H9 (cell line): ENCODE measurements around the gene ARFGEF3. TPM values are rescaled to one million over a fixed set of nuclear protein-coding genes. Genes with fewer than 3 reads are reported as not detected.

Experiments
- DNase-seq: peaks from one replicate; pipeline ENCODE4 v3.0.0-alpha.2; 2017
- H2AFZ ChIP-seq: one replicate; pipeline ENCODE4 v1.6.1; 2013; ENCODE audit warnings: mild to moderate bottlenecking, low read length, control low read depth, moderate library complexity
- H2AK5ac ChIP-seq: 2 replicates; pipeline ENCODE4 v1.6.1; 2013; ENCODE audit warnings: low read length, control low read depth, mixed read lengths; ENCODE audit not compliant: insufficient read length
- H2BK120ac ChIP-seq: one replicate; pipeline ENCODE4 v1.6.1; 2013; ENCODE audit warnings: low read depth, mild to moderate bottlenecking, low read length, control low read depth, inconsistent platforms; ENCODE audit not compliant: poor library complexity, severe bottlenecking
- H2BK12ac ChIP-seq: 2 replicates; pipeline ENCODE4 v1.6.1; 2013; ENCODE audit warnings: low read length, control low read depth, mixed read lengths, low read depth; ENCODE audit not compliant: insufficient read length
- H2BK15ac ChIP-seq: 2 replicates; pipeline ENCODE4 v1.6.1; 2013; ENCODE audit warnings: low read depth, low read length, control low read depth
- H2BK20ac ChIP-seq: one replicate; pipeline ENCODE4 v1.6.1; 2013; ENCODE audit warnings: low read depth, mild to moderate bottlenecking, low read length, control low read depth, inconsistent platforms; ENCODE audit not compliant: poor library complexity, severe bottlenecking
- H2BK5ac ChIP-seq: 2 replicates; pipeline ENCODE4 v1.6.1; 2013; ENCODE audit warnings: low read length, control low read depth, mixed read lengths; ENCODE audit not compliant: insufficient read length
- H3K14ac ChIP-seq: 2 replicates; pipeline ENCODE4 v1.6.1; 2013; ENCODE audit warnings: low read length, control low read depth; ENCODE audit not compliant: insufficient read depth
- H3K18ac ChIP-seq: 2 replicates; pipeline ENCODE4 v1.6.1; 2013; ENCODE audit warnings: low read depth, mild to moderate bottlenecking, mixed read lengths, low read length, control low read depth; ENCODE audit not compliant: insufficient read length
- H3K23ac ChIP-seq: 2 replicates; pipeline ENCODE4 v1.6.1; 2013; ENCODE audit warnings: low read length, control low read depth, mixed read lengths, low read depth; ENCODE audit not compliant: insufficient read length
- H3K23me2 ChIP-seq: 2 replicates; pipeline ENCODE4 v1.6.1; 2013; ENCODE audit warnings: low read depth, mild to moderate bottlenecking, mixed read lengths, low read length, control low read depth; ENCODE audit not compliant: insufficient read length, poor library complexity, severe bottlenecking
- H3K27ac ChIP-seq: 2 replicates; pipeline ENCODE4 v1.5.1; 2013; ENCODE audit warnings: low read length, control low read depth, mixed read lengths, low read depth; ENCODE audit not compliant: insufficient read length
- H3K27me3 ChIP-seq: 2 replicates; pipeline ENCODE4 v1.6.1; 2013; ENCODE audit warnings: low read length, control low read depth, inconsistent platforms; ENCODE audit not compliant: insufficient read depth
- H3K4ac ChIP-seq: 2 replicates; pipeline ENCODE4 v1.6.1; 2013; ENCODE audit warnings: low read depth, mild to moderate bottlenecking, control low read depth, inconsistent platforms, low read length, moderate library complexity
- H3K4me1 ChIP-seq: 2 replicates; pipeline ENCODE4 v1.6.1; 2013; ENCODE audit warnings: low read length, control low read depth, inconsistent platforms; ENCODE audit not compliant: insufficient read depth
- H3K4me2 ChIP-seq: 2 replicates; pipeline ENCODE4 v1.6.1; 2013; ENCODE audit warnings: low read length, control low read depth, mixed read lengths; ENCODE audit not compliant: insufficient read length, insufficient read depth
- H3K56ac ChIP-seq: 2 replicates; pipeline ENCODE4 v1.6.1; 2013; ENCODE audit warnings: low read depth, mild to moderate bottlenecking, mixed read lengths, low read length, control low read depth; ENCODE audit not compliant: insufficient read length
- H3K79me1 ChIP-seq: 2 replicates; pipeline ENCODE4 v1.6.1; 2013; ENCODE audit warnings: low read depth, mild to moderate bottlenecking, moderate library complexity, low read length, control low read depth, inconsistent platforms; ENCODE audit not compliant: insufficient read depth, poor library complexity, severe bottlenecking
- H3K79me2 ChIP-seq: 2 replicates; pipeline ENCODE4 v1.6.1; 2013; ENCODE audit warnings: low read length, control low read depth, inconsistent platforms; ENCODE audit not compliant: insufficient read depth
- H3K9ac ChIP-seq: 2 replicates; pipeline ENCODE4 v1.6.1; 2013; ENCODE audit warnings: low read length, control low read depth, mixed read lengths; ENCODE audit not compliant: insufficient read length; ENCODE audit errors: extremely low read depth
- H3K9me3 ChIP-seq: one replicate; pipeline ENCODE4 v1.6.1; 2013; ENCODE audit warnings: low read depth, low read length, inconsistent platforms; ENCODE audit not compliant: control insufficient read depth
- H3T11ph ChIP-seq: one replicate; pipeline ENCODE4 v1.6.1; 2013; ENCODE audit warnings: mild to moderate bottlenecking, low read length, control low read depth, inconsistent platforms
- H4K20me1 ChIP-seq: one replicate; pipeline ENCODE4 v1.6.1; 2013; ENCODE audit not compliant: control insufficient read depth, insufficient read length, insufficient read depth
- H4K5ac ChIP-seq: 2 replicates; pipeline ENCODE4 v1.6.1; 2013; ENCODE audit warnings: low read depth, mild to moderate bottlenecking, mixed read lengths, low read length, control low read depth; ENCODE audit not compliant: insufficient read length
- H4K8ac ChIP-seq: replicated peaks from 2 replicates; pipeline ENCODE4 v1.6.1; 2013; ENCODE audit warnings: low read length, control low read depth, mixed read lengths, low read depth; ENCODE audit not compliant: insufficient read length
- H4K91ac ChIP-seq: 2 replicates; pipeline ENCODE4 v1.6.1; 2013; ENCODE audit warnings: low read depth, mild to moderate bottlenecking, moderate library complexity, mixed read lengths, low read length, control low read depth; ENCODE audit not compliant: insufficient read length
- H3K27ac Mint-ChIP-seq, 3 experiments: 2 replicates in 2 of 3; 3 replicates in 1 of 3; pipeline ENCODE4 v1.8.0; 2020 to 2021; ENCODE audit warnings: mixed read lengths in 3 of 3, mild to moderate bottlenecking in 1 of 3, moderate library complexity in 1 of 3
- H3K27me3 Mint-ChIP-seq: 2 replicates; pipeline ENCODE4 v1.8.0; 2021; ENCODE audit warnings: low read depth, mild to moderate bottlenecking, moderate library complexity, mixed read lengths
- H3K36me3 Mint-ChIP-seq, 3 experiments: 2 replicates in 2 of 3; 3 replicates in 1 of 3; pipeline ENCODE4 v1.8.0; 2020 to 2021; ENCODE audit warnings: low read depth in 3 of 3, mixed read lengths in 3 of 3; ENCODE audit not compliant: insufficient read depth in 1 of 3
- H3K4me1 Mint-ChIP-seq, 2 experiments: 2 replicates each; pipeline ENCODE4 v1.8.0; 2020; ENCODE audit warnings: mixed read lengths in 2 of 2
- H3K4me3 Mint-ChIP-seq, 2 experiments: 2 replicates in 1 of 2; 3 replicates in 1 of 2; pipeline ENCODE4 v1.8.0; 2020 to 2021; ENCODE audit warnings: mild to moderate bottlenecking in 2 of 2, mixed read lengths in 2 of 2, moderate library complexity in 1 of 2
- H3K9me3 Mint-ChIP-seq, 2 experiments: 2 replicates in 1 of 2; 3 replicates in 1 of 2; pipeline ENCODE4 v1.8.0; 2020; ENCODE audit warnings: mild to moderate bottlenecking in 2 of 2, mixed read lengths in 2 of 2, moderate library complexity in 1 of 2
- WGBS: extraction: QIAGEN DNeasy Blood & Tissue Kit; methylation state at CpG from one replicate; pipeline ENCODE4 v1.1.7; 2013; ENCODE audit warnings: missing lambda C conversion rate, low lambda C conversion rate, mixed read lengths; ENCODE audit not compliant: insufficient read length; ENCODE audit errors: extremely low coverage; 5-methylcytosine and 5-hydroxymethylcytosine counted together
- total RNA-seq: library from RNA; stranded (reverse); gene quantifications from 2 replicates; pipeline ENCODE4 v1.2.1, GENCODE V29; 2021
- TF ChIP-seq, protein P1 (sequence below): fragments of 200-600 bp; sonication (generic); conservative IDR thresholded peaks from 3 replicates; pipeline ENCODE4 v1.8.0; 2021; ENCODE audit warnings: antibody characterized with exemption, mild to moderate bottlenecking

Gene ARFGEF3
- total RNA-seq, 1 experiment from 2014 or later: 13.7 TPM

DNA sequence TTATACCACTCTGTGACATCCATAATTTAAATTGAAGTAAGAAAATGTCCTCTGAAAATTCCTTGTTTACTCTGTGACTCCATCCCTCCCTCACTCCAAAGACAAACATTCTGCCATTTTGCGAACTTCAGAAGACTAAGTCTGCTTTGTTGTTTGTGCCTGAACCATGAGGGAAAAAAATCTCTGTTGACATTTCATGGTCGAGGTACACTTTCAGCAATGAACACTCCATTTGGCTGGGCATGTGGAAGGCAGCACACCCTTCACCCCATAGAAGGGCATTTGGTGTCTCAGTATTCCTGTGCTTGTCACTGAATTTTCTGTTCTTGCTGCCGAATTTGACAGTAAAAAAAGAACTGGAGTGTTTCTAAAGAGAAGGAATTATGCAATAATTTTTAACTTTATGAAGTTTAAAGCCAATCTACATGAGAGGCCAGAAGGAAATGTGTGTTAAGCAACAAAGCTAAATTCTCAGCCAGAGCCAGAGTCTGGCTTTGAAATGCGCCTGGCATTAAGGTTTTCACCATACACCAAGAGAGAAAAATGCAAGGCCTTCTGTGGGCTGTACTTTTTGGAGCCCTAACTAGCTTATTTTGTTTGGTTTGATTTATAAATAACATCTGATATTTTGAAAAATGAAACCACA, 61.3 kb downstream of the ARFGEF3 start:
- no peak overlapping the region for H3K56ac ChIP-seq

More for the DNA sequence above, 61.3 kb downstream of the ARFGEF3 start:
- WGBS: no CpG with 5 or more reads among the region's 4 CpGs
- H2AFZ ChIP-seq: no peak overlapping the region
- no peaks in the 10 kb centered on the region for H3K23me2 ChIP-seq
- no peaks in the 10 kb centered on the region for H3K79me2 ChIP-seq
- Mint-ChIP-seq H3K36me3 (no peaks in the 10 kb centered on the region), H3K27me3 (no peaks in the 10 kb centered on the region), H3K9me3 (no peaks in the 10 kb centered on the region), H3K27ac (no peak overlapping the region), H3K4me3 (no peak overlapping the region), H3K4me1 (peaks cover 15 to 16% of the 10 kb centered on the region in 2 experiments)
- H3K9me3 ChIP-seq: no peaks in the 10 kb centered on the region
- no peak overlapping the region for H3K4me2 ChIP-seq
- H2AK5ac ChIP-seq: no peak overlapping the region
- no peak overlapping the region for H3T11ph ChIP-seq
- no peak overlapping the region for H3K27ac ChIP-seq
- no peak for DNase-seq
- H2BK15ac ChIP-seq: no peak overlapping the region
- TF ChIP-seq, protein P1, sequence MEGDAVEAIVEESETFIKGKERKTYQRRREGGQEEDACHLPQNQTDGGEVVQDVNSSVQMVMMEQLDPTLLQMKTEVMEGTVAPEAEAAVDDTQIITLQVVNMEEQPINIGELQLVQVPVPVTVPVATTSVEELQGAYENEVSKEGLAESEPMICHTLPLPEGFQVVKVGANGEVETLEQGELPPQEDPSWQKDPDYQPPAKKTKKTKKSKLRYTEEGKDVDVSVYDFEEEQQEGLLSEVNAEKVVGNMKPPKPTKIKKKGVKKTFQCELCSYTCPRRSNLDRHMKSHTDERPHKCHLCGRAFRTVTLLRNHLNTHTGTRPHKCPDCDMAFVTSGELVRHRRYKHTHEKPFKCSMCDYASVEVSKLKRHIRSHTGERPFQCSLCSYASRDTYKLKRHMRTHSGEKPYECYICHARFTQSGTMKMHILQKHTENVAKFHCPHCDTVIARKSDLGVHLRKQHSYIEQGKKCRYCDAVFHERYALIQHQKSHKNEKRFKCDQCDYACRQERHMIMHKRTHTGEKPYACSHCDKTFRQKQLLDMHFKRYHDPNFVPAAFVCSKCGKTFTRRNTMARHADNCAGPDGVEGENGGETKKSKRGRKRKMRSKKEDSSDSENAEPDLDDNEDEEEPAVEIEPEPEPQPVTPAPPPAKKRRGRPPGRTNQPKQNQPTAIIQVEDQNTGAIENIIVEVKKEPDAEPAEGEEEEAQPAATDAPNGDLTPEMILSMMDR: no peak
- H4K5ac ChIP-seq: no peak overlapping the region
- no peak overlapping the region for H4K91ac ChIP-seq
- no peak overlapping the region for H2BK5ac ChIP-seq
- H3K4ac ChIP-seq: no peak overlapping the region
- no peak overlapping the region for H3K18ac ChIP-seq
- H2BK20ac ChIP-seq: no peak overlapping the region
- H3K23ac ChIP-seq: no peak overlapping the region
- H3K79me1 ChIP-seq: no peaks in the 10 kb centered on the region
- no peak overlapping the region for H2BK12ac ChIP-seq
- H2BK120ac ChIP-seq: no peak overlapping the region
- H4K8ac ChIP-seq: no peak overlapping the region
- H3K9ac ChIP-seq: no peak overlapping the region
- H3K14ac ChIP-seq: no peak overlapping the region
- H3K27me3 ChIP-seq: no peaks in the 10 kb centered on the region
- H4K20me1 ChIP-seq: no peaks in the 10 kb centered on the region
- no peaks in the 10 kb centered on the region for H3K4me1 ChIP-seq
